Activated CD4-positive, alpha-beta T cell treated with anti-CD3 and anti-CD28 coated beads, Interleukin-2, amount 10 ng/mL, durations not matched to agents 7 days and 5 days (primary cell): ENCODE data around the gene SLC4A5. TPM values are rescaled to one million over a fixed set of nuclear protein-coding genes. Genes with fewer than 3 reads are reported as not detected.

Experiments
- CTCF ChIA-PET: fragments of 350-600 bp; sonication (Branson Sonifier 250); formaldehyde crosslinking; loops from one replicate; lab custom pipeline; 2021; ENCODE audit warnings: antibody characterized with exemption; lab: Charles Lee
- POLR2A ChIA-PET: fragments of 350-600 bp; sonication (Branson Sonifier 250); formaldehyde crosslinking; loops from one replicate; lab custom pipeline; 2021; ENCODE audit warnings: antibody characterized with exemption; lab: Charles Lee
- DNase-seq: peaks from one replicate; pipeline ENCODE4 v3.0.0-alpha.2; 2020
- H3K27ac Mint-ChIP-seq: one replicate; pipeline ENCODE4 v1.8.0; 2021; ENCODE audit warnings: mild to moderate bottlenecking, moderate library complexity, mixed read lengths
- H3K27me3 Mint-ChIP-seq: one replicate; pipeline ENCODE4 v1.8.0; 2021; ENCODE audit warnings: mixed read lengths
- H3K36me3 Mint-ChIP-seq: one replicate; pipeline ENCODE4 v1.8.0; 2021; ENCODE audit warnings: low read depth, mixed read lengths
- H3K4me1 Mint-ChIP-seq: one replicate; pipeline ENCODE4 v1.8.0; 2021; ENCODE audit warnings: mixed read lengths
- H3K4me3 Mint-ChIP-seq: one replicate; pipeline ENCODE4 v1.8.0; 2021; ENCODE audit warnings: mild to moderate bottlenecking, moderate library complexity, mixed read lengths
- H3K9me3 Mint-ChIP-seq: one replicate; pipeline ENCODE4 v1.8.0; 2021; ENCODE audit warnings: mixed read lengths
- total RNA-seq, 2 experiments: library from RNA; stranded (reverse); gene quantifications; one replicate each; pipeline ENCODE4 v1.2.3, GENCODE V29; 2021

The SLC4A5 gene
- total RNA-seq, 2 experiments from 2014 or later: 3.0 to 4.3 TPM

DNA sequence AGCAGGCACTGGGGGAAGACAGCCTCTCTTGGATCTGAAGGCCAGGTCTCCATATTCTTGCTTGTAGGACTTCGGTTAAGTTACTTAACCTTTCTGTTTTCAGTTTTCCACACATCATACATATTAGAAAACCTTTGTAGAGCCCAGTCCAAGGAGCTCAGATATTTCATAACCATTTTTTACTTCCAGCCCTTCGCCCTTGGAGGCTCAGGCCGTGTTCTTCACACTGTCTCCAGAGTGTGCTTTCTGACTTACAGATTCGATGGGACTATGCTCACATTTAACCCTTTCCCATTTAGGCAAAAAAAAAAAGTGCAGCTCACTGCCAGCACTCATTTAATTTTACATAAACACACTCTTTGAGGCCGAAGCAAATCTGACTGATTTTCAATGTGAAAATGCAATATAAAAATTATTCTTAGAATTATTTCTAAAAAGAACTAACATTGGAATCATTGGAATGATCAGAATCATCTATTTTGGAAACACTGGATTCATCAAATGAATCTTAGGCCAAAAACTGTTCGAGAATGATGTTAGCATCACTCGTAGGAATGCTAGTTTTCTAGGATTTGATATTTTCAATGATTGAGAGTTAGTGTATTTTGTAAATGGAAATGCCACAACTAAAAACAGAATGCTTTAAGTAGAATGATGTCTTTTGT, 89.8 kb downstream of the SLC4A5 start:
- POLR2A ChIA-PET: no interaction called here
- Mint-ChIP-seq H3K27ac (no peak overlapping the region), H3K4me1 (peaks cover 4% of the 10 kb centered on the region), H3K4me3 (no peak overlapping the region), H3K27me3 (no peaks in the 10 kb centered on the region), H3K9me3 (no peaks in the 10 kb centered on the region), H3K36me3 (no peaks in the 10 kb centered on the region)
- CTCF ChIA-PET: interaction anchor here (0.6 to 1.2 kb wide), 3 partner anchors 11 to 345 kb away, joined by 3 to 4 read pairs (median 3); no protein-coding TSS in a partner anchor
- DNase-seq: no peak

DNA sequence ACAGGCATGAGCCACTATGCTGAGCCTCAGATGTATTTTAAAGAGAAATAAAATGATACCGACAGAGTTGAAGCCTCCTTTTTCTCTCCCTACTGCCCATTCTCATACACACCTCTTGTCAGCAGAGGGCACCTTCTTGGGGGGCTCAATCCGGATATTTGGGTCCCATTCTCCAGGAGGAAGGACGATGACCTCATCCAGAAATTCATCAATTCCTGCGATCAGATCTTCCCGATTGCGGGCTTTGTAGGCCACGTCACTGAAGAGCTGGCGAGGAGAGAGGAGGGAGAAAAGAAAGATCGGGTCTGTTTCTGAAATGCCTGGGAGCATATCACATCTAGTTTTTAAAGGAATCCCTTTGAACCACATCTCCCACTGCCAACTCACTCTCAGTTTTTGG, 90.4 kb downstream of the SLC4A5 start:
- Mint-ChIP-seq H3K27me3 (no peaks in the 10 kb centered on the region), H3K4me1 (peaks cover 4% of the 10 kb centered on the region), H3K9me3 (no peaks in the 10 kb centered on the region), H3K27ac (no peak overlapping the region), H3K36me3 (no peaks in the 10 kb centered on the region), H3K4me3 (no peak overlapping the region)
- ChIA-PET CTCF (no interaction called here), POLR2A (no interaction called here)
- no peak for DNase-seq

DNA sequence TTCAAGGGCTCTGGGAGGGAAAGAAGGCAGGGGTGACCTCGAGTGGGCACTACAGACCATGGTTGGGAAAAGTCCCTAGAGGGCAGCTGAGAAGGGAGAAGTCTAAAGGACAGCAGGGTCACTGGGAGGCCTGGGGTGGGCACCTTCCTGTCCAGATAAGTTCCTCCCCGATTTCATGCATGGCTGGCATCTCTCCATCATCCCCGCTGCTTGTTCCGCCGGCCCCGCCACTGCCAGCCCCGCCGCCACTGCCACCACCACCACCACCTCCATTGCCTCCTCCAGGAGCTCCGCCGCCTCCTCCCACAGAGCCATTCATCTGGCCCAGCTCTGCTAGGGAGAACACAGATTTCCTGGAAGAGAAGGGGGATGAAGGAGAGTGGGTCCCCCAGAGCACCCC, 91.2 kb downstream of the SLC4A5 start:
- Mint-ChIP-seq H3K36me3 (no peaks in the 10 kb centered on the region), H3K4me1 (peaks cover 4% of the 10 kb centered on the region), H3K27ac (no peak overlapping the region), H3K4me3 (no peak overlapping the region), H3K27me3 (no peaks in the 10 kb centered on the region), H3K9me3 (no peaks in the 10 kb centered on the region)
- DNase-seq: no peak
- ChIA-PET POLR2A (no interaction called here), CTCF (no interaction called here)

DNA sequence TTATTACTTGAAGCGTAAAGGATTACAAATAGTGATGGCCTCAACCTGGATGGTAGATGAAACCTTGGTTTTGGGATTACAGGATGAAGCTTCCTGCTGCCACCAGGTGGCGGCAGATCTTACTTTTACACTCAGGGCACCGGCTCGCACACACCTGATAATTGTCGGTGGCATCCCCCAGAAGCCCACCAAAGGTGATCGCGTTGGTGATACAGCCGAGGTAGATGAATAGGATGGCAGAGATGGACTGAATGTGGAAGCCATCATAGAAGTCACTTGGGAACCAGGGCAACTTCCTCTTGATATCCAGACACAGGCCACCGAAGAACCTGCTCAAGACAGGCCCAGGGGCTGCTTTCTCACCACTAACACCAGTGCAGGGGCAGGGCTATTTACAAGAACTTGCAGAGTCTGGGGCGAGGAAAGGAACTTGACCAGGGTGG, 93.0 kb downstream of the SLC4A5 start:
- ChIA-PET CTCF (interaction anchor here (0.6 to 2.0 kb wide), 17 partner anchors 8 to 343 kb away, joined by 3 to 14 read pairs (median 4); partner anchors contain the start of genes AUP1 and HTRA2), POLR2A (no interaction called here)
- H3K4me3 Mint-ChIP-seq: no peak overlapping the region

DNA sequence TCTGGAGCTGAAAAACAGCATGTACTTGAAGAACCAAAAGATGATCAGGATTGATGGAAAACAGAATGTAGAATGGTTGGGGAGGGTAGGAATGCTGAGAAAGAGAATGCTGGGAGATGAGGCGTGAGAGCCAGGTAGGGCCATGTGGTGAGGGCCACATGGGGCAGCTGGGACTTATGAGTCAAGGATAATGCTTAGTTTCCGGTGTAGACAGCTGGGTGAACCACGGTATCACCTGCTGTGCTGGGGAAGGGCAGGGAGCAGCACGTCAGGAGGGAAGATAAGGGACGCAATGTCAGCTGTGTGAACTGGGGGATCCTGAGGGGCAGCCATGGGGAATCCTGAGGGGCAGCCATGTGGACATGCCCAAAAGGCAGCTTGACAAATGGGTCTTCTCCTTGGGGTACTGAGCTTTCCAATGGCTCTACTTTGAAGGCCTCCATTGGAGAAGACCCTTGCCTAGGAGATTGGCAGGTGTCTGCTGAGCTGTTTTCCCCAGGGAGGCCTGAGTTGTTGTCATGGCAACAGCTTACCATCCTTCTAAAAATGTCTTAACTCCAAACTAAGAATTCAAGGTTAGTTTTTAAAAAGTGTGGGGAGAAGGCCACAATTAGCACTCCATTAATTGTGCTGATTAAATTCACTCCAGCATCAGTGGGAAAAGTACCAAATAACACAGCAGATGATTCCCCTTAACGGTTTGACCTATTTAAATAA, 93.7 kb downstream of the SLC4A5 start:
- Mint-ChIP-seq H3K36me3 (no peaks in the 10 kb centered on the region), H3K27me3 (no peaks in the 10 kb centered on the region), H3K27ac (peak overlapping the region; percentile 48), H3K4me1 (peaks cover 4% of the 10 kb centered on the region), H3K9me3 (no peaks in the 10 kb centered on the region), H3K4me3 (no peak overlapping the region)
- DNase-seq: no peak
- ChIA-PET POLR2A (no interaction called here), CTCF (interaction anchor here (0.6 to 2.0 kb wide), 20 partner anchors 7 to 344 kb away, joined by 3 to 14 read pairs (median 4); partner anchors contain the start of genes AUP1 and HTRA2)

More for the DNA sequence above, 93.0 kb downstream of the SLC4A5 start:
- Mint-ChIP-seq H3K9me3 (no peaks in the 10 kb centered on the region), H3K27me3 (no peaks in the 10 kb centered on the region), H3K4me1 (peaks cover 4% of the 10 kb centered on the region), H3K36me3 (no peaks in the 10 kb centered on the region), H3K27ac (peak overlapping the region; percentile 39)
- peak; percentile 63 for DNase-seq

DNA sequence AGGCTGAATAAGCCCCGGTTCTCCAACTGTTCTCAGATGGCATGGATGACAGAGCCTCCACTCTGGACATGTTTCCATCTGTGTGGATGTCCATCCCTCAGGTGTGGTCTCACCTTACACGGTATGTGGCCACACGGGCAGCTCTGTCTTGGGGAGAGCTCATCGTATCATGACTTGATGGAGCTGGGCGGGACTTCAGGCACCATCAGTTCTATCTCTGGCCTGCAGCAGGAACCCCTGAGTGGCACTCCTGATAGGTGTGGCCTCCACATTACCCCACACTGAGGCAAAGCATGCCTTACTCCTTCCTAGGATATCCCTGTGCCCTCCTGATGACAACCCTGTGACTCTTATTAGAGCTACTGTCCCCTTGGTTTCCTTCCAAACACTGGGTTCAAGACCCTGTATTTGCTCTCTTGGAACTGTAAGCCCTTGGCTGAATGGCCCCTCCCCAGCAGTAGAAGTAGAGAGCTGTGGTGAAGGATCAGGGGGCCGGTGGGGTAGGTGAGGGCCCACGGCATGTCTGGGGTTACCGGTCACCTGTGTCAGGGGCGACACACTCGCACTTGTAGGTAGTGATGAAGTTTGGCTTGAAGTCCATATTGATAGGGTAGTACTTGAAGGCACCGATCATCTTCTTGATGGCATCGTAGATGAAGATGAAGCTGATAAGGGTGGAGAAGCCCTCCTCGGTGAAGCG, 96.6 kb downstream of the SLC4A5 start:
- ChIA-PET CTCF (interaction anchor here (0.5 to 2.5 kb wide), 4 partner anchors 40 to 437 kb away, joined by 3 to 6 read pairs (median 4); no protein-coding TSS in a partner anchor), POLR2A (no interaction called here)
- no peaks in the 10 kb centered on the region for H3K9me3 Mint-ChIP-seq
- no peaks in the 10 kb centered on the region for H3K27me3 Mint-ChIP-seq
- no peak for DNase-seq
- H3K27ac Mint-ChIP-seq: no peak overlapping the region
- H3K36me3 Mint-ChIP-seq: no peaks in the 10 kb centered on the region
- H3K4me3 Mint-ChIP-seq: no peak overlapping the region
- peaks cover 4% of the 10 kb centered on the region for H3K4me1 Mint-ChIP-seq

DNA sequence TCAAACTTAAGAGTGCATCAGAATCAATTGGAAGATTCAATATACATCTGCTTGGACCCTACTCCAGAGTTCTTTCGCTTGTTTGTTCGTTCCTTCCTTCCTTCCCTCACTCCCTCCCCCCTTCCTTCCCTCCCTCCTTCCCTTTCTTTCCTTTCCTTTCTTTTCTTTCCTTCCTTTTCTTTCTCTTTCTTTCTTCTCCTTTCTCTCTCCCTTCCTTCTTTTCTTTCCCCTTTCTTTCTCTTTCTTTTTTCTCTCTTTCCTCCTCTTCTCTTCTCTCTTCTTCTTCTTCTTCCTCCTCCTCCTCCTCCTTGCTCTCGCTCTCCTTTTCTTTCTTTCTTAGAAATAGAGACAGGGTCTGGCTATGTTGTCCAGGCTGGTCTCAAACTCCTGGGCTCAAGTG, 98.9 kb downstream of the SLC4A5 start:
- CTCF ChIA-PET: interaction anchor here (1.4 kb wide), 1 partner anchor 90 kb away, joined by 5 read pairs; no protein-coding TSS in a partner anchor

DNA sequence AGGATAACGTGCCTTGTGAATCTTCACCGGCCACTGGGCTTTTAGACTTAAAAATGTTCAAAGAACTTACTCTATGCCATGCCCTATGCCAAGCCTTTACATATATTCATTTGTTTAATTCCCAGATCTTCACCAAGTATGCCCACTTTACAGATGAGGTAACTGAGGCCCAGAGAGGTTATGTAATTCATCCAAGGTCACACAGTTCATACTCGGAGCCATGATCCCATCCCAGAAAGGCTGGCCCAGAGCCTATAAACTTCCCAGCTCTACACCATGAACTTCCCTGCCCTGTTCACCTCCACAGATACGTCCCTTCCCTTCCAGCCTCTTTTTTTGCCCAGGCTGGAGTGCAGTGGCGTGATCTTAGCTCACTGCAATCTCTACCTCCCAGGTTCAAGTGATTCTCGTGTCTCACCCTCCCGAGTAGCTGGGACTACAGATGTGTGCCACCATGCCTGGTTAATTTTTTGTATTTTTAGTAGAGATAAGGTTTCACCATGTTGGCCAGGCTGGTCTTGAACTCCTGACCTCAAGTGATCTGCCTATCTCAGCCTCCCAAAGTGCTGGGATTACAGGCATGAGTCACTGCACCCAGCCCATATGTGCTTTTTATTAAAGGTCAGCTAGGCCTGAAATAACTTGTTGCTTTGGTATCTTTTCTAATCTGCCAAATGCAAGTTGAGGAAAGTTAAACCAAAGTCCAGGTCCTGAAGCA, 100.7 kb downstream of the SLC4A5 start:
- no peak for DNase-seq
- no peak overlapping the region for H3K4me3 Mint-ChIP-seq
- ChIA-PET CTCF (interaction anchor here (0.7 to 1.9 kb wide), 4 partner anchors 8 to 120 kb away, joined by 3 to 6 read pairs (median 4); no protein-coding TSS in a partner anchor), POLR2A (no interaction called here)
- no peaks in the 10 kb centered on the region for H3K27me3 Mint-ChIP-seq
- no peaks in the 10 kb centered on the region for H3K4me1 Mint-ChIP-seq
- H3K27ac Mint-ChIP-seq: no peak overlapping the region
- H3K36me3 Mint-ChIP-seq: no peaks in the 10 kb centered on the region
- no peaks in the 10 kb centered on the region for H3K9me3 Mint-ChIP-seq

More for the DNA sequence above, 98.9 kb downstream of the SLC4A5 start:
- no peak overlapping the region for H3K4me3 Mint-ChIP-seq
- H3K4me1 Mint-ChIP-seq: no peaks in the 10 kb centered on the region
- POLR2A ChIA-PET: no interaction called here
- no peak for DNase-seq
- H3K27me3 Mint-ChIP-seq: no peaks in the 10 kb centered on the region
- no peak overlapping the region for H3K27ac Mint-ChIP-seq
- H3K36me3 Mint-ChIP-seq: no peaks in the 10 kb centered on the region
- no peaks in the 10 kb centered on the region for H3K9me3 Mint-ChIP-seq

DNA sequence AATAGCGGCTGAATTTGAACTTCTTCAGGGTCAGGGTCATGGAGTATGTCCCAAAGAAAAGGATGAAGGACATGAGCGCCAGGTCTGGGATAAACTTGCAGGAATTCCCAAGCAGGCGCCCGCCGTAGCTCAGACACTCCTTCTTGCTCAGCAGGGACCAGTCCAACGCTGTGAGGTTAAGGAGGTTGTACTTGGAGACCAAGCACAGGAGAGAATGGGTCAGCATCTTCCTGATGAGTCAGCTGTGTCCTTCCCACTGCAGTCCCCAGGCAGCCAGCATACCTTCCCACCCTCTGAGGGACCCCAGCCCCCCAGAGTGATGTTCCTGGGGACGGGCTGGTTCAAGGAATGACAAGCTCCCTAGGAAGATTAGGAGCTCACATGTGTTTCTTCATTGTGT, 103.9 kb downstream of the SLC4A5 start:
- POLR2A ChIA-PET: no interaction called here

DNA sequence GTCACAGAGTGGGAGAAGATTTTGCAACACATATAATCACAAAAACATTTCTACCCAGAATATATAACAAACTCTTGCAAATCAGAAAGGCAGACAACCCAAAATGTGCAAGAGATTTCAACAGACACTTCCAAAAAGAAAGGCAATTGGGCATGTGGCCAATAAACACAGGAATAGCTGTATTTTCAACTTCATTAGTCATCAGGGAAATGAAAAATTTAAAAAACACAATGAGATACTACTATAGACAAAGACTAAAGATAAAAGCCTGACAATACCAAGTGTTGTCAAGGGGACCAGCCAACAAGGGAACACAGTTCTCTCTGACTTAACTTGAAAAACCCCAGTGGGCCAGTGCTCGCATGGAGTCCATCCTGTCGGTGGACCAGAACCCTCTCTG, 104.3 kb downstream of the SLC4A5 start:
- Mint-ChIP-seq H3K27ac (no peak overlapping the region), H3K27me3 (no peaks in the 10 kb centered on the region), H3K36me3 (no peaks in the 10 kb centered on the region), H3K4me1 (no peaks in the 10 kb centered on the region), H3K4me3 (no peak overlapping the region), H3K9me3 (no peaks in the 10 kb centered on the region)
- DNase-seq: no peak
- ChIA-PET CTCF (interaction anchor here (1.0 to 2.1 kb wide), 2 partner anchors 11 to 12 kb away, joined by 3 to 10 read pairs; no protein-coding TSS in a partner anchor), POLR2A (no interaction called here)

More for the DNA sequence above, 103.9 kb downstream of the SLC4A5 start:
- no peaks in the 10 kb centered on the region for H3K27me3 Mint-ChIP-seq
- no peak overlapping the region for H3K27ac Mint-ChIP-seq
- no peaks in the 10 kb centered on the region for H3K4me1 Mint-ChIP-seq
- no peaks in the 10 kb centered on the region for H3K9me3 Mint-ChIP-seq
- H3K4me3 Mint-ChIP-seq: no peak overlapping the region
- DNase-seq: no peak
- no peaks in the 10 kb centered on the region for H3K36me3 Mint-ChIP-seq
- CTCF ChIA-PET: interaction anchor here (1.0 to 2.1 kb wide), 3 partner anchors 10 to 96 kb away, joined by 3 to 10 read pairs (median 3); no protein-coding TSS in a partner anchor

DNA sequence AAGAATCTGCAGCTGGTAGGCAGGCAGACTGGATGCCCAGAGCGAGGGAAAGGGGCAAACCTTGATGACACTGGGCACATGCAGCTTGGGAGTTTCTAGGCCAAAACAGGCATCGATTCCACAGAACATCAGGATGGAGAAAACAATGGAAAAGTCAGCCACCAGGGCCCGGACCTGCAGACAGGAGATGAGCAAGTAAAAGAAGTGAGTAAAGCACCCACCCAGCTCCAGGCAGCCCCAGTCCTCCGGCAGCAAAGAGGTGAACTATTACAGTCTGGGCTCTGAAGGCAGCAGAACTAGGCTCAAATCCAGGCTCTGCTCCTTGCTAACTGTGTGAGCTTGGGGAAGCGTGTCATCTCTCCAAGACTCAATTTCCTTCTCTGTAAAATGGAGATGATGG, 108.2 kb downstream of the SLC4A5 start:
- H3K9me3 Mint-ChIP-seq: no peaks in the 10 kb centered on the region
- no peak for DNase-seq
- H3K4me3 Mint-ChIP-seq: no peak overlapping the region
- no peaks in the 10 kb centered on the region for H3K36me3 Mint-ChIP-seq
- H3K27ac Mint-ChIP-seq: no peak overlapping the region
- no peaks in the 10 kb centered on the region for H3K4me1 Mint-ChIP-seq
- ChIA-PET CTCF (interaction anchor here (1.1 kb wide), 2 partner anchors 84 to 408 kb away, joined by 3 read pairs; no protein-coding TSS in a partner anchor), POLR2A (no interaction called here)
- no peaks in the 10 kb centered on the region for H3K27me3 Mint-ChIP-seq

DNA sequence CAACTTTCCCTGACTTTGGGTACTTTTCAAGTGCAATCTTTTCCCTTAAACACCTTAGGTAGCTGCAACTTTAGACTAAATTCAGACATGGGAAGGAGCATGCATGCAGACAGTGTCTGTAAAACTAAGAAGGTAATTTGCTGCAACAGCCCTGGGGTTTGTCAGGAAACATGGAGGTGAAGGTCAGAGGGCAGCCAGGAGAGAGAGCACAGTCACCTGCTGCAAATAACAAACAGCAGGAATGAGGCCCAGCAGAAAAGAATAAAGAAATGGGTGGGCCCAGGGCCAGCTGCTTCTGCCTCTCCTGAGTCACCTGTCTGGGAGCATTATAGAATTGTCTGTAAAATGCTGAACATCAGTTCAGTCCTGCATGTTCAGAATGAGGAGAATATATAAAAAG, 109.6 kb downstream of the SLC4A5 start:
- CTCF ChIA-PET: no interaction called here

More for the DNA sequence above, 109.6 kb downstream of the SLC4A5 start:
- no peaks in the 10 kb centered on the region for H3K36me3 Mint-ChIP-seq
- H3K9me3 Mint-ChIP-seq: no peaks in the 10 kb centered on the region
- H3K4me1 Mint-ChIP-seq: no peaks in the 10 kb centered on the region
- H3K27ac Mint-ChIP-seq: no peak overlapping the region
- H3K4me3 Mint-ChIP-seq: no peak overlapping the region
- DNase-seq: no peak
- H3K27me3 Mint-ChIP-seq: no peaks in the 10 kb centered on the region
- POLR2A ChIA-PET: no interaction called here
